K562 (cell line): Measurements from ENCODE around the gene CTDNEP1. TPM values are rescaled to one million over a fixed set of nuclear protein-coding genes. Genes with fewer than 3 reads are reported as not detected.
A peak's percentile ranks its signal among the peaks of the same experiment; 100 is the strongest.

ENCODE experiments used
- ARID2 ChIP-seq: fragments of 450-650 bp; IDR thresholded peaks from 2 replicates; pipeline ENCODE4 v1.6.1; 2017; ENCODE audit warnings: antibody characterized with exemption, mild to moderate bottlenecking
- BMI1 ChIP-seq: fragments of 150-350 bp; IDR thresholded peaks from 2 replicates; pipeline ENCODE4 v1.6.1; 2014; ENCODE audit warnings: low read length
- EHMT2 ChIP-seq: fragments of 450-650 bp; IDR thresholded peaks from 2 replicates; pipeline ENCODE4 v1.6.1; 2018; ENCODE audit warnings: antibody characterized with exemption
- FOXA3 ChIP-seq, 2 experiments: fragments of 450-650 bp in 1 of 2; sonication (generic) in 1 of 2; formaldehyde crosslinking; IDR thresholded peaks in 1 of 2; conservative IDR thresholded peaks in 1 of 2; 2 replicates each; pipeline versions ENCODE4 v1.4.0 to v1.8.0; 2020 to 2022; ENCODE audit warnings: mild to moderate bottlenecking in 2 of 2, missing genetic modification reagents in 1 of 2
- HES1 ChIP-seq: fragments of 450-650 bp; IDR thresholded peaks from 2 replicates; pipeline ENCODE4 v1.6.1; 2016; ENCODE audit warnings: low read depth, mild to moderate bottlenecking, moderate library complexity
- KLF16 ChIP-seq: IDR thresholded peaks from 2 replicates; pipeline ENCODE4 v1.6.1; 2016; ENCODE audit warnings: antibody characterized with exemption
- LEF1 ChIP-seq: fragments of 450-650 bp; IDR thresholded peaks from 2 replicates; pipeline ENCODE4 v1.6.1; 2016; ENCODE audit warnings: mild to moderate bottlenecking
- SIRT6 ChIP-seq: IDR thresholded peaks from one replicate; pipeline ENCODE4 v1.6.1; 2012; ENCODE audit warnings: low read depth, mild to moderate bottlenecking, control low read depth, inconsistent platforms, low read length, moderate library complexity
- SMAD2 ChIP-seq: fragments of 150-350 bp; IDR thresholded peaks from 2 replicates; pipeline ENCODE4 v1.6.1; 2014; ENCODE audit warnings: low read depth, mild to moderate bottlenecking, low read length
- TAF15 ChIP-seq: fragments of 200-400 bp; formaldehyde crosslinking; IDR thresholded peaks from 2 replicates; pipeline ENCODE4 v1.6.1; 2017; ENCODE audit warnings: mild to moderate bottlenecking, low read depth, low read length, moderate library complexity
- THRAP3 ChIP-seq: fragments of 450-650 bp; IDR thresholded peaks from 2 replicates; pipeline ENCODE4 v1.6.1; 2016; ENCODE audit warnings: mild to moderate bottlenecking, inconsistent platforms, borderline replicate concordance
- ZBTB2 ChIP-seq: fragments of 450-650 bp; IDR thresholded peaks from 2 replicates; pipeline ENCODE4 v1.6.1; 2016; ENCODE audit warnings: antibody characterized with exemption
- ZNF165 ChIP-seq: fragments of 250-450 bp; sonication (Bioruptor Pico); IDR thresholded peaks from 2 replicates; pipeline ENCODE4 v1.4.0; 2020; ENCODE audit warnings: borderline replicate concordance
- ZNF695 ChIP-seq: fragments of 450-650 bp; formaldehyde crosslinking; IDR thresholded peaks from 2 replicates; pipeline ENCODE4 v1.4.0; 2020; ENCODE audit warnings: mild to moderate bottlenecking, moderate library complexity
- polyA plus RNA-seq, 8 experiments: library from polyadenylated mRNA; depleted of rRNA in 4 of 8; stranded (reverse) in 5 of 8; unstranded in 3 of 8; fragments of >200 nt; fragmentation: Nextera tagmentation in 2 of 8; fragmentation: Illumina TruSeq in 1 of 8; extraction: Ambion mirVana in 2 of 8; extraction: Trizol in 1 of 8; gene quantifications; 2 replicates each; pipeline versions ENCODE4 v1.2.1 to v1.2.3, GENCODE V29; 2011 to 2014; ENCODE audit warnings: inconsistent platforms in 1 of 8, missing spikeins in 1 of 8
- total RNA-seq, 7 experiments: library from RNA; depleted of rRNA in 6 of 7; stranded (reverse); fragments of >200 nt in 6 of 7; fragmentation: Illumina TruSeq in 2 of 7; extraction: Trizol in 2 of 7; gene quantifications; 2 replicates each; pipeline versions ENCODE4 v1.2.1 to v1.2.3, GENCODE V29; 2011 to 2021; ENCODE audit warnings: low replicate concordance in 1 of 7
- TF ChIP-seq, protein P1 (sequence below), 2 experiments: fragments of 450-650 bp in 1 of 2; sonication (generic) in 1 of 2; formaldehyde crosslinking in 1 of 2; IDR thresholded peaks; 2 replicates each; pipeline versions ENCODE4 v1.7.1 to v1.9.0; 2016 to 2022; ENCODE audit warnings: inconsistent platforms in 1 of 2, mild to moderate bottlenecking in 1 of 2, missing genetic modification reagents in 1 of 2
- TF ChIP-seq, protein P2 (sequence below): fragments of 450-650 bp; IDR thresholded peaks from 2 replicates; pipeline ENCODE4 v1.6.1; 2018; ENCODE audit warnings: mild to moderate bottlenecking, low read depth; ENCODE audit not compliant: partially characterized antibody

Gene CTDNEP1
- total and polyA plus RNA-seq, 9 of the 15 experiments (the other 6 are each of a cell fraction or from before 2014, with no cell fraction given) = 10.7 to 150 (median 28.5) TPM

DNA sequence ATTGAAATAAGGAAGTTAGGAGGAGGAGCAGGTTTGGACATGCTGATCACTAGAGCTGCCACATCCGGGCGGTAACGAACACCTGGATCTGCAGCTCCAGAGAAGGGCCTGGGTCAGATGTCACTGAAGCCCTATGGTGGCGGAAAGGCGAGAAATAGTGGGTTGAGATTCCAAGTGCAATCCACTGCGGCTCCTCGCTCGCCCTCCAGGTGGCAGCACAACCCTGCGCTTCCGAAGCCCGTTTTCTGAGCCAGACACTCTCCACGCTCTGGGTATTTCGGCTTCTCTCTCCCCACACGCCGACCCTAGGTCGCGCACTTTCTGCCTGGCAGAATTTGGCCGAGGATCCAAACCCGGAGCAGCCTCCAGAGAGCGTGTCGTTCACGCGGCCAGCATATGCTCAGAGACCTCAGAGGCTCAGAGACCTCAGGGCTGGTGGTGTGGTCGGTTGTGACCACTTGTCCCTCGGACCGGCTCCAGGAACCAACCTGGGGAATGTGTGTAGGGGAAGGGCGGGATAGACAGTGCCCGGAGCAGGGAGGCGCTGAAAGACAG lies 29.1 kb upstream of the CTDNEP1 start (continued):
- TF ChIP-seq HES1 = no peak
- no peak for TF ChIP-seq FOXA3 (CRISPR knock-in tag; conservative IDR thresholded peaks at IDR 0.05 in 1 of 2, IDR thresholded peaks at IDR 0.05 in 1 of 2)
- no peak for TF ChIP-seq BMI1
- no peak for TF ChIP-seq TAF15
- TF ChIP-seq ZNF165 (CRISPR knock-in tag) = no peak
- no peak for TF ChIP-seq SMAD2
- TF ChIP-seq THRAP3 = no peak
- TF ChIP-seq, protein P1, sequence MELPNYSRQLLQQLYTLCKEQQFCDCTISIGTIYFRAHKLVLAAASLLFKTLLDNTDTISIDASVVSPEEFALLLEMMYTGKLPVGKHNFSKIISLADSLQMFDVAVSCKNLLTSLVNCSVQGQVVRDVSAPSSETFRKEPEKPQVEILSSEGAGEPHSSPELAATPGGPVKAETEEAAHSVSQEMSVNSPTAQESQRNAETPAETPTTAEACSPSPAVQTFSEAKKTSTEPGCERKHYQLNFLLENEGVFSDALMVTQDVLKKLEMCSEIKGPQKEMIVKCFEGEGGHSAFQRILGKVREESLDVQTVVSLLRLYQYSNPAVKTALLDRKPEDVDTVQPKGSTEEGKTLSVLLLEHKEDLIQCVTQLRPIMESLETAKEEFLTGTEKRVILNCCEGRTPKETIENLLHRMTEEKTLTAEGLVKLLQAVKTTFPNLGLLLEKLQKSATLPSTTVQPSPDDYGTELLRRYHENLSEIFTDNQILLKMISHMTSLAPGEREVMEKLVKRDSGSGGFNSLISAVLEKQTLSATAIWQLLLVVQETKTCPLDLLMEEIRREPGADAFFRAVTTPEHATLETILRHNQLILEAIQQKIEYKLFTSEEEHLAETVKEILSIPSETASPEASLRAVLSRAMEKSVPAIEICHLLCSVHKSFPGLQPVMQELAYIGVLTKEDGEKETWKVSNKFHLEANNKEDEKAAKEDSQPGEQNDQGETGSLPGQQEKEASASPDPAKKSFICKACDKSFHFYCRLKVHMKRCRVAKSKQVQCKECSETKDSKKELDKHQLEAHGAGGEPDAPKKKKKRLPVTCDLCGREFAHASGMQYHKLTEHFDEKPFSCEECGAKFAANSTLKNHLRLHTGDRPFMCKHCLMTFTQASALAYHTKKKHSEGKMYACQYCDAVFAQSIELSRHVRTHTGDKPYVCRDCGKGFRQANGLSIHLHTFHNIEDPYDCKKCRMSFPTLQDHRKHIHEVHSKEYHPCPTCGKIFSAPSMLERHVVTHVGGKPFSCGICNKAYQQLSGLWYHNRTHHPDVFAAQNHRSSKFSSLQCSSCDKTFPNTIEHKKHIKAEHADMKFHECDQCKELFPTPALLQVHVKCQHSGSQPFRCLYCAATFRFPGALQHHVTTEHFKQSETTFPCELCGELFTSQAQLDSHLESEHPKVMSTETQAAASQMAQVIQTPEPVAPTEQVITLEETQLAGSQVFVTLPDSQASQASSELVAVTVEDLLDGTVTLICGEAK (IDR thresholded peaks at IDR 0.05) = peak; percentile 25; the same call in 1 of the 2 replicates
- TF ChIP-seq, protein P1 (CRISPR knock-in tag; IDR thresholded peaks at IDR 0.05) = peak; percentile 33; the same call in 1 of the 2 replicates
- TF ChIP-seq ZBTB2 = 0 out of 2 replicates have a peak, but pooled peaks have one; percentile 48
- TF ChIP-seq ZNF695 = no peak
- TF ChIP-seq LEF1 = no peak
- no peak for TF ChIP-seq EHMT2
- TF ChIP-seq ARID2 = peak; percentile 81
- no peak for TF ChIP-seq SIRT6
- 0 out of 2 replicates have a peak, but pooled peaks have one; percentile 17 for TF ChIP-seq KLF16
- TF ChIP-seq, protein P2, sequence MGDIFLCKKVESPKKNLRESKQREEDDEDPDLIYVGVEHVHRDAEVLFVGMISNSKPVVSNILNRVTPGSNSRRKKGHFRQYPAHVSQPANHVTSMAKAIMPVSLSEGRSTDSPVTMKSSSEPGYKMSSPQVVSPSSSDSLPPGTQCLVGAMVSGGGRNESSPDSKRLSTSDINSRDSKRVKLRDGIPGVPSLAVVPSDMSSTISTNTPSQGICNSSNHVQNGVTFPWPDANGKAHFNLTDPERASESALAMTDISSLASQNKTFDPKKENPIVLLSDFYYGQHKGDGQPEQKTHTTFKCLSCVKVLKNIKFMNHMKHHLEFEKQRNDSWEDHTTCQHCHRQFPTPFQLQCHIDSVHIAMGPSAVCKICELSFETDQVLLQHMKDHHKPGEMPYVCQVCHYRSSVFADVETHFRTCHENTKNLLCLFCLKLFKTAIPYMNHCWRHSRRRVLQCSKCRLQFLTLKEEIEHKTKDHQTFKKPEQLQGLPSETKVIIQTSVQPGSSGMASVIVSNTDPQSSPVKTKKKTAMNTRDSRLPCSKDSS = no peak
